Esophagus muscularis mucosa (tissue), 4 donors: ENCODE measurements around the gene EYA4. TPM values are rescaled to one million over a fixed set of nuclear protein-coding genes. Genes with fewer than 3 reads are reported as not detected.

Source experiments
- DNase-seq: peaks from one replicate; pipeline ENCODE4 v3.0.0-alpha.2; 2017; ENCODE audit errors: extremely low spot score
- H3K27ac ChIP-seq, 4 donors: fragments of 200-600 bp; sonication (generic); replicated peaks in 1 of 4; 1 replicate in 3 of 4; 2 replicates in 1 of 4; pipeline ENCODE4 v1.5.1; 2016 to 2019; ENCODE audit warnings: mild to moderate bottlenecking in 1 of 4
- H3K27me3 ChIP-seq, 4 donors: fragments of 200-600 bp; sonication (generic); one replicate each; pipeline versions ENCODE4 v1.5.1 to v1.6.0; 2016 to 2019
- H3K36me3 ChIP-seq, 4 donors: fragments of 200-600 bp; sonication (generic); one replicate each; pipeline ENCODE4 v1.5.1; 2016 to 2019
- H3K4me1 ChIP-seq, 4 donors: fragments of 200-600 bp; sonication (generic); one replicate each; pipeline ENCODE4 v1.5.1; 2016 to 2019
- H3K4me3 ChIP-seq, 4 donors: fragments of 200-600 bp; sonication (generic); 1 replicate in 2 of 4; 2 replicates in 2 of 4; pipeline ENCODE4 v1.5.1; 2016 to 2019; ENCODE audit warnings: mild to moderate bottlenecking in 4 of 4, moderate library complexity in 1 of 4
- H3K9me3 ChIP-seq, 4 donors: fragments of 200-600 bp; sonication (generic); 1 replicate in 3 of 4; 2 replicates in 1 of 4; pipeline ENCODE4 v1.5.1; 2016 to 2019
- EP300 ChIP-seq: sonication (generic); formaldehyde crosslinking; IDR thresholded peaks from one replicate; pipeline ENCODE4 v1.6.1; 2017; ENCODE audit warnings: antibody characterized with exemption
- POLR2A ChIP-seq: fragments of 450-650 bp; IDR thresholded peaks from one replicate; pipeline ENCODE4 v1.6.1; 2017; ENCODE audit warnings: antibody characterized with exemption, moderate library complexity, mild to moderate bottlenecking, low read depth
- POLR2AphosphoS5 ChIP-seq, 2 donors: sonication (generic); formaldehyde crosslinking; IDR thresholded peaks; one replicate each; pipeline ENCODE4 v1.6.1; 2017; ENCODE audit warnings: antibody characterized with exemption in 2 of 2
- WGBS: methylation state at CpG from one replicate; pipeline ENCODE4 v1.1.5; 2018; 5-methylcytosine and 5-hydroxymethylcytosine counted together
- intact Hi-C: fragments of 100-400 bp; cut with DNase I; formaldehyde crosslinking; loops from one replicate; pipeline ENCODE4 v1.15.1; 2023
- total RNA-seq, 4 donors: library from RNA; depleted of rRNA; stranded (reverse); fragments of >200 nt; gene quantifications; one replicate each; pipeline versions ENCODE4 v1.1.0 to v1.2.1, GENCODE V29; 2016
- TF ChIP-seq, protein P1 (sequence below), 3 experiments: fragments of 200-600 bp in 2 of 3; fragments of 450-650 bp in 1 of 3; sonication (generic) in 2 of 3; IDR thresholded peaks; one replicate each; pipeline ENCODE4 v1.5.1; 2017 to 2019; ENCODE audit warnings: antibody characterized with exemption in 3 of 3, mild to moderate bottlenecking in 2 of 3, moderate library complexity in 1 of 3

EYA4 gene
- total RNA-seq, 4 donors from 2014 or later = 1.5 to 3.3 (median 2.5) TPM

- Histone ChIP-seq H3K4me3 (no peak overlapping the region), H3K27ac (no peak overlapping the region), H3K4me1 (no peaks in the 10 kb centered on the region), H3K36me3 (no peaks in the 10 kb centered on the region), H3K27me3 (no peaks in the 10 kb centered on the region), H3K9me3 (peaks cover 0 to 6% (median 0%) of the 10 kb centered on the region in 4 donors)
- DNase-seq = no peak
- 24% methylated on average over 2 of the region's 2 CpGs for WGBS
- no peak for TF ChIP-seq EP300
- TF ChIP-seq POLR2AphosphoS5 (IDR thresholded peaks at IDR 0.05) = no peak
- TF ChIP-seq, protein P1, sequence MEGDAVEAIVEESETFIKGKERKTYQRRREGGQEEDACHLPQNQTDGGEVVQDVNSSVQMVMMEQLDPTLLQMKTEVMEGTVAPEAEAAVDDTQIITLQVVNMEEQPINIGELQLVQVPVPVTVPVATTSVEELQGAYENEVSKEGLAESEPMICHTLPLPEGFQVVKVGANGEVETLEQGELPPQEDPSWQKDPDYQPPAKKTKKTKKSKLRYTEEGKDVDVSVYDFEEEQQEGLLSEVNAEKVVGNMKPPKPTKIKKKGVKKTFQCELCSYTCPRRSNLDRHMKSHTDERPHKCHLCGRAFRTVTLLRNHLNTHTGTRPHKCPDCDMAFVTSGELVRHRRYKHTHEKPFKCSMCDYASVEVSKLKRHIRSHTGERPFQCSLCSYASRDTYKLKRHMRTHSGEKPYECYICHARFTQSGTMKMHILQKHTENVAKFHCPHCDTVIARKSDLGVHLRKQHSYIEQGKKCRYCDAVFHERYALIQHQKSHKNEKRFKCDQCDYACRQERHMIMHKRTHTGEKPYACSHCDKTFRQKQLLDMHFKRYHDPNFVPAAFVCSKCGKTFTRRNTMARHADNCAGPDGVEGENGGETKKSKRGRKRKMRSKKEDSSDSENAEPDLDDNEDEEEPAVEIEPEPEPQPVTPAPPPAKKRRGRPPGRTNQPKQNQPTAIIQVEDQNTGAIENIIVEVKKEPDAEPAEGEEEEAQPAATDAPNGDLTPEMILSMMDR (IDR thresholded peaks at IDR 0.05) = no peak
- TF ChIP-seq POLR2A = no peak
- intact Hi-C loops = no loop called here
Measured at GRCh38 chr6:133214267-133214666, 26.9 kb upstream of the EYA4 start.

DNA sequence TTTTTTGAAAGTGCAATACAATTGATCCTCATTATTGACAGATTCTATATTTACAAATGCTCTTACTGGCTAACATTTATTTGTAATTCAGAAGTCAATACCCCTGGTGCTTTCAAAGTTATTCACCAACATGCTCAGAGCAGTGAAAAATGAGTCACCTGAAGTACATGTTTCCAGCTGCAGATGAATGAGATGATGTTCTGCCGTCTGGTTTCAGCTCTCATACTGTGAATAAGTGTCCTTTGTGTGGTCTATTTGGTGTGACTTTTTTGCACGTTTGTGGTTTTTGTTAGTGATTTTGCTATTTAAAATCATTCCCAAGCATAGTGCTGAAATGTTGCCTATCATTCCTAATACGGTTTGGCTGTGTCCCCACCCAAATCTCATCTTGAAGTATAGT is 22.3 kb upstream of the EYA4 start:
- intact Hi-C loops = no loop called here

GRCh38 chr6:133223452-133224029 is 17.6 kb upstream of the EYA4 start:
- TF ChIP-seq POLR2AphosphoS5 (IDR thresholded peaks at IDR 0.05) (no peak), EP300 (no peak), POLR2A (no peak)
- TF ChIP-seq, protein P1 (IDR thresholded peaks at IDR 0.05) = no peak
- Histone ChIP-seq H3K9me3 (no peaks in the 10 kb centered on the region), H3K4me1 (no peaks in the 10 kb centered on the region), H3K27ac (no peak overlapping the region), H3K27me3 (no peaks in the 10 kb centered on the region), H3K36me3 (no peaks in the 10 kb centered on the region), H3K4me3 (no peak overlapping the region)
- intact Hi-C loops = no loop called here
- WGBS = 89% methylated on average over 3 of the region's 3 CpGs
- no peak for DNase-seq

More for the DNA sequence above, 22.3 kb upstream of the EYA4 start:
- Histone ChIP-seq H3K9me3 (no peaks in the 10 kb centered on the region), H3K27ac (no peak overlapping the region), H3K4me1 (no peaks in the 10 kb centered on the region), H3K27me3 (no peaks in the 10 kb centered on the region), H3K36me3 (no peaks in the 10 kb centered on the region), H3K4me3 (no peak overlapping the region)
- 71% methylated on average over 3 of the region's 3 CpGs for WGBS
- TF ChIP-seq POLR2A = no peak
- TF ChIP-seq, protein P1 (IDR thresholded peaks at IDR 0.05) = no peak
- TF ChIP-seq POLR2AphosphoS5 (IDR thresholded peaks at IDR 0.05) = no peak
- no peak for TF ChIP-seq EP300
- DNase-seq = no peak

GRCh38 chr6:133225560-133225959 is 15.6 kb upstream of the EYA4 start:
- intact Hi-C loops = no loop called here
- no peak for DNase-seq
- H3K4me1 ChIP-seq = no peaks in the 10 kb centered on the region
- H3K9me3 ChIP-seq = no peaks in the 10 kb centered on the region
- no peaks in the 10 kb centered on the region for H3K36me3 ChIP-seq
- no peaks in the 10 kb centered on the region for H3K27me3 ChIP-seq
- no peak overlapping the region for H3K27ac ChIP-seq
- no peak for TF ChIP-seq POLR2A
- TF ChIP-seq, protein P1 (IDR thresholded peaks at IDR 0.05) = no peak
- no peak for TF ChIP-seq POLR2AphosphoS5 (IDR thresholded peaks at IDR 0.05)
- no peak for TF ChIP-seq EP300
- H3K4me3 ChIP-seq = no peak overlapping the region
- 98% methylated on average over 2 of the region's 2 CpGs for WGBS

- no peaks in the 10 kb centered on the region for H3K27me3 ChIP-seq
- H3K36me3 ChIP-seq = no peaks in the 10 kb centered on the region
- no peaks in the 10 kb centered on the region for H3K9me3 ChIP-seq
- intact Hi-C loops = no loop called here
- H3K4me1 ChIP-seq = no peaks in the 10 kb centered on the region
- no peak for DNase-seq
- no peak overlapping the region for H3K27ac ChIP-seq
- TF ChIP-seq POLR2A = no peak
- no peak for TF ChIP-seq POLR2AphosphoS5 (IDR thresholded peaks at IDR 0.05)
- TF ChIP-seq EP300 = no peak
- H3K4me3 ChIP-seq = no peak overlapping the region
Measured at GRCh38 chr6:133227344-133227743, 13.8 kb upstream of the EYA4 start.
